MG63 (cell line): Measurements from ENCODE around the gene SRM. TPM values are rescaled to one million over a fixed set of nuclear protein-coding genes. Genes with fewer than 3 reads are reported as not detected.
"Not testable (repeated sequence)": the region's sequence is repeated elsewhere in the genome, so short reads cannot be mapped to it uniquely, and the experiment has no call there.

ENCODE experiments used
- DNase-seq: peaks from one replicate; pipeline ENCODE4 v3.0.0-alpha.2; 2020
- H3K27me3 ChIP-seq: fragments of 250-450 bp; sonication (Bioruptor Pico); 2 replicates; pipeline ENCODE4 v1.5.1; 2020; ENCODE audit warnings: mild to moderate bottlenecking, moderate library complexity
- H3K36me3 ChIP-seq: fragments of 250-450 bp; sonication (Bioruptor Pico); 2 replicates; pipeline ENCODE4 v1.5.1; 2020; ENCODE audit warnings: mild to moderate bottlenecking, moderate library complexity
- H3K4me3 ChIP-seq: fragments of 250-450 bp; sonication (Bioruptor Pico); 2 replicates; pipeline ENCODE4 v1.5.1; 2020; ENCODE audit warnings: mild to moderate bottlenecking, moderate library complexity
- H3K9me3 ChIP-seq: fragments of 250-450 bp; sonication (Bioruptor Pico); 2 replicates; pipeline ENCODE4 v1.5.1; 2020; ENCODE audit warnings: mild to moderate bottlenecking, moderate library complexity
- total RNA-seq: library from RNA; depleted of rRNA; stranded (reverse); fragments of >200 nt; shearing (Covaris generic); gene quantifications from 2 replicates; pipeline ENCODE4 v1.2.3, GENCODE V29; 2014; ENCODE audit warnings: low replicate concordance

SRM gene
- total RNA-seq, 1 experiment from 2014 or later: 39.3 TPM

DNA sequence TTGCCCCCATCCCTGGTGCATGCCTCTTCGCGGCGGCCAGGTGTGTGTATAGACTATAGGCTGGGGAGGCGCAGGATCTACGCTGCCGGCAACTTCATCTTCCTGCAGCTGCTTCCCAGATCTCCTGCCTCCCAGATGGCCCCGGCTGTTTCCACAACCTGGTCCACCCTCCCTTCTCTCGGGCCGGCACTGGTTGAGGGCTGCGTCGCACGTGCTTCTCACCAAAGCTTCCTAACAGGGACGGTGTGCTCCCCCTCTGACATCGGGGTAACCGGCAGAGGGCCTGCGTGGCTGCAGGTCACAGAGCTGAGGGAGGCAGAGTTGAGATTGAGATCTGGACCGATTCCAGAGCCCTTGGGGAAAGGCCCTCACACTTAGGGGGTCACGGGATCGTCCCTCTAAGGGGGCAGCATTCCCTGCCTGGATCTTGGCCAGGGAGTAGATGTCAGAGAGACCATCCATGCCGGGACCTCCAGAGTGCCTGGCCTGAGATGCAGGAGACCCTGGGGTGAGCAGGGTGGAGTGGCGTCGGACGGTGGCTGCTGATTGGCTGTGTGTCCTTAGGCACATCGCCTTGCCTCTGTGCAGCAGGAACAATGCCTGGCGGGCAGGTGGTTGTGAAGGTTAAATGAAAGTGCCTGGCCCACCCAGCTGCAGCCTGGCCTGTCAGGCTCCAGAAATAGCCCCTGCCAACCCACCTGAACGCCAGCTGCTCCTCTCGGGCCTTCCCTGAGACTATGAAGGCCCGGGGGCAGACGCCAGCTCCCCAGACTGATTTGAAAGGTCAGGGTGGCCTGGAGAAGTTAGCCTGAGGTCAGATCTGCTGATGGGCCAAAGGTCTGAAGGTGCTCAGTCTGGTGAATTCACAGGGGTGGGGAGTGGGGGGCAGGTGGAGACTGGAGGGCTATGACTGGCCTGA is 6.7 kb downstream of the SRM start:
- no peak for DNase-seq
- Histone ChIP-seq H3K36me3 (peaks cover 22% of the 10 kb centered on the region), H3K27me3 (no peaks in the 10 kb centered on the region), H3K4me3 (no peak overlapping the region), H3K9me3 (no peaks in the 10 kb centered on the region)

DNA sequence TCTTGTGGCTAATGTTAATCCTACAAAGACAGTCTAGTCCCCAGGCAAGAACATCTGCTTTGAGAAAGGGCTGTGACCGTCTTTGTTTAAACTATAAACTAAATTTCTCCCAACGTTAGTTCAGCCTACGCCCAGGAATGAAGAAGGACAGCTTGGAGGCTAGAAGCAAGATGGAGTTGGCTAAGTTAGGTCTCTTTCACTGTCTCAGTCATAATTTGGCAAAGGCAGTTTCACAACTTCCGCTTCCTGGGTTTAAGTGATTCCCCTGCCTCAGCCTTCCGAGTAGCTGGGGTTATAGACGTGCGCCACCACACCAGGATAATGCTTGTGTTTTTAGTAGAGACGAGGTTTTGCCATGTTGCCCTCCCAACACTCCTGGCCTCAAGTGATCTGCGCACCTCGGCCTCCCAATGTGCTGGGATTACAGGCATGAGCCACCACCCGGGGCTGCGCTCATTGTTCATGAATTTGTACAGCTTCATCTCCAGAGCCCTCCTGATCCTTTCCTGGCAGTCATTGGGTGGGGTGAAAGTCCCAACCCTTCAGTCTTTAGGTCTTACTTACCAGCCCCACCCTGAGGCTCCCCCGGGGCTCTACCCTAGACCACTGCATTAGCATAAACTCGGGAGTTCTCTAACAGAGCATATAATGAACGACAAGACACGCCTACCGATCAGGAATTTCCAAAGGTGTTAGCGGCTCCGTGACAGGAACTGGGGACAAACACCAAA is 7.9 kb downstream of the SRM start:
- H3K9me3 ChIP-seq: no peaks in the 10 kb centered on the region
- H3K36me3 ChIP-seq: peaks cover 14% of the 10 kb centered on the region
- DNase-seq: no peak
- H3K4me3 ChIP-seq: no peak overlapping the region
- no peaks in the 10 kb centered on the region for H3K27me3 ChIP-seq

DNA sequence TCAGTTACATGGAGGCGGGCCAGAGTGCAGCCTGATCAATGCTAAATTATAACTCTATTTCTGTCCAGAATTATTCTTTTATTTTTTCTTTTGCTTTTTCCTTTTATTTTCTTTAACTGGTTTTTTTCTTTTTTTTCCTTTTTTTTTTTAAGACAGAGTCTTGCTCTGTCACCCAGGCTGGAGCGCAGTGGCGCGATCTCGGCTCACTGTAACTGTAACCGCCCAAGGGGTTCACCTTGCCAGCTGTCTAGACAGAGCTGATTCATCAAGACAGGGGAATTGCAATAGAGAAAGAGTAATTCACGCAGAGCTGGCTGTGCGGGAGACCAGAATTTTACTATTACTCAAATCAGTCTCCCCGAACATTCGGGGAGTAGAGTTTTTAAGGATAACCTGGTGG is 8.7 kb downstream of the SRM start:
- H3K4me3 ChIP-seq, H3K9me3 ChIP-seq, DNase-seq, H3K36me3 ChIP-seq, H3K27me3 ChIP-seq: not testable (repeated sequence)

DNA sequence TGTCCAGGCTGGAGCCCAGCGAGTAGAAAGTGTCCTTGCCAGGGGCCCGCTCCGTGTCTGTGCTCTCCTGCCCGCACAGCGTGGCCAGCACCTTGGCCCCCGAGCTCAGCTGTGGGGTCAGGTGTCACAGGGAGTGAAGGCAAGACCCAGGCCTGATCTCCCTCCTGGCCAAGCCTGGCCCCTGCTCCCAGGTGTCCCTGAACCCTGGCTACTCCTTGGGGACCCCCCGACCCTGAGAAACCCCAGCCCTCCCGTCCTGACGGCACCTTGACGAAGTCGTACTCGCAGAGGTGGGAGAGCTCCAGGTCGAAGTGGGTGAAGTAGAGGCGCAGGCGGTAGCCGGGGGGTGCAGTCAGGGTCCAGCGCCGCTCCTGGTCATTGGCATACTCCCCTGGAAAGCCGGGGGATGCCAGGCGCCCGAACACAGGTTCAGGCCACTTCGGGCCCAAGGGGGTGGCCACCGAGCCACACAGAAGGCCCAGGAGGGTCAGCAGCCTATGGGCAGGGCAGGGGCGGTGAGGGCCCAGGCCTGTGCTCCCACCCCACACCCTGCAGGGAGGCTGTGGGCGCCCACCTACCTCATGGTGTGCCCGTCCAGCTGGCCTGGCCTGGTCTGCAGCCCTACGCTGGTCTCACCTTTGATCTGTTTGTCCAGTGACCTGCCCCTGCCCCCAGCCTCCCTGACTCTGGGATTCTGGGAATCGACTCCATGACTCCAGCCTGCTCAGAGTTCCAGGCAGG is 13.0 kb downstream of the SRM start, which contains the start of gene MASP2:
MASP2 (minus strand) TSS at position 615 of the 741 bp plus-strand sequence; CDS start at position 583, 32 bp downstream.
- no peak for DNase-seq
- no peaks in the 10 kb centered on the region for H3K27me3 ChIP-seq
- no peaks in the 10 kb centered on the region for H3K9me3 ChIP-seq
- H3K4me3 ChIP-seq: no peak within 1 kb of the TSS
- H3K36me3 ChIP-seq: no peaks in the 10 kb centered on the region

DNA sequence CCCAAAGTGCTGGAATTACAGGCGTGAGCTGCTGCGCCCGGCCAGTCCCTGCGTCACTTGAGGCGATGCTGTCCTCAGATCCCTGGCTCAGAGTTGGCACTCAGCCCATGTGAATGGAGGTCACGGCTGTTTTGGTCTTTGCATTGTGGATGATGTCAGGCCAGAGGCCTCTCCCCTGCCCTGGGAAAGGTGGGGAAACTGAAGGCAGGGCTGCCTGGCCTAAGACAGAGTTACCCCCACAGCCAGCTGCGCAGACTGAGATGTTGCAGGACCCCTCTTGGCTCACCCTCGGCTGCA is 13.6 kb downstream of the SRM start:
- Histone ChIP-seq H3K27me3 (no peaks in the 10 kb centered on the region), H3K36me3 (no peaks in the 10 kb centered on the region), H3K4me3 (no peak overlapping the region), H3K9me3 (no peaks in the 10 kb centered on the region)
- DNase-seq: no peak

DNA sequence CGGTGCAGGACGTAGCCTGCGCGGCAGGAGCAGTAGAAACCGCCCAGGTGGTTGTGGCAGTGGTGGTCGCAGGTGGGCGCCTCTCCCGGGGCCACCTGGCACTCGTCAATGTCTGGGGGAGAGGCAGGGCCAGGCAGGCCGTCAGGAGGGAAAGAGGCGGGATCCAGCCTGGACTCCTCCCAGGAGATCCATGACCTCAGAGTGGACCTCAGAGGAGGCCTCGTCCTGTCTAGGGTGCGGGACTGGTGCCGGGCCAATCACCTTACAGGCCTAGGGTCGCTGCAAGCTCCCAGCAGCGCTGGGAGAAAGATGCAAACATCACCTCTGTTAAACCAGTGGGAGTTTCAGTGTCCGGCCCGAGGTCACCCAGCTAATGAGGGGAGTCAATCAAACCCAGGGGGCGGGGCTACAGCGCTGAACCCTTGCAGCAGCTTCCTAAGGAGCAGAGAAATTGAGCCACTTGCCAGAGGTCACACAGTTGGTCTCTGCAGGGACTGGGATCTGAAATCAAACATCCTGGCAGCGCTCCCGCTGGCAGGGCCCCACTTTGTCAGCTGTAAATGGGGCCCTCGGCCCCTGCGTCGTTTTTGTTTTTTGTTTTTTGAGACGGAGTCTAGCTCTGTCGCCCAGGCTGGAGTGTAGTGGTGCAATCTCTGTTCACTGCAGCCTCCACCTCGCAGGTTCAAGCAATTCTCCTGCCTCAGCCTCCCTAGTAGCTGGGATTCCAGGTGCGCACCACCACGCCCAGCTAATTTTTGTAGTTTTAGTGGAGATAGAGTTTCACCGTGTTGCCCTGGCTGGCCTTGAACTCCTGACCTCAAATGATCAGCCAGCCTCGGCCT is 14.2 kb downstream of the SRM start:
- no peaks in the 10 kb centered on the region for H3K36me3 ChIP-seq
- no peak for DNase-seq
- H3K9me3 ChIP-seq: no peaks in the 10 kb centered on the region
- no peak overlapping the region for H3K4me3 ChIP-seq
- no peaks in the 10 kb centered on the region for H3K27me3 ChIP-seq

DNA sequence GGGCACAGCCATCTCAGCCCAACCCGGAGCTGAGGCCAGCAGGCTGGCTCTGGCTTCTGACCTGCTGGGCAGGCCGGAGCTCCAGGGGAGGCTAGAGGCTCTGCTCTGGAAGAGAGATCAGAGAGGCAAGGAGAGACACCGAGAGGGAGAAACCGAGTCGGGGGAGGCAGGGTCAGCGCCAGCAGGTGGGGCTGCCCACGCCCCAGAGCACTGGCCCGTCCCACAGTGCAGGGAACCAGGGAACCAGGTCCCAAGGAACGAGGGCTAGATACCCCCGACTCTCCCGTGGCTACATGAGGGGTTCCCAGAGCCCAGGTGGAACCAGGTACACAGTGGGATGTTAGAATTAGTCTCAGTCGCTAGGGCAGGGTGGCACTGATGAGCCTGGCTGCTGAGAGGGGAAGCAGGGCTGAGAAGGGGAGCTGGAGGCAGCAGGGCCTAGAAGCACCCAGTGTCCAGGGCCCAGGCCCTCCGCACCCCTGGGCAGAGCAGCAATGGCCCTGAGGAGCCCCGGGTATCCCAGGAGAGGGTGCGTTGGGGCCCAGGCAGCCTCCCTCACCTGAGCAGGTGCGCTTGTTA is 14.9 kb downstream of the SRM start:
- no peaks in the 10 kb centered on the region for H3K27me3 ChIP-seq
- no peak overlapping the region for H3K4me3 ChIP-seq
- H3K36me3 ChIP-seq: no peaks in the 10 kb centered on the region
- no peak for DNase-seq
- no peaks in the 10 kb centered on the region for H3K9me3 ChIP-seq

DNA sequence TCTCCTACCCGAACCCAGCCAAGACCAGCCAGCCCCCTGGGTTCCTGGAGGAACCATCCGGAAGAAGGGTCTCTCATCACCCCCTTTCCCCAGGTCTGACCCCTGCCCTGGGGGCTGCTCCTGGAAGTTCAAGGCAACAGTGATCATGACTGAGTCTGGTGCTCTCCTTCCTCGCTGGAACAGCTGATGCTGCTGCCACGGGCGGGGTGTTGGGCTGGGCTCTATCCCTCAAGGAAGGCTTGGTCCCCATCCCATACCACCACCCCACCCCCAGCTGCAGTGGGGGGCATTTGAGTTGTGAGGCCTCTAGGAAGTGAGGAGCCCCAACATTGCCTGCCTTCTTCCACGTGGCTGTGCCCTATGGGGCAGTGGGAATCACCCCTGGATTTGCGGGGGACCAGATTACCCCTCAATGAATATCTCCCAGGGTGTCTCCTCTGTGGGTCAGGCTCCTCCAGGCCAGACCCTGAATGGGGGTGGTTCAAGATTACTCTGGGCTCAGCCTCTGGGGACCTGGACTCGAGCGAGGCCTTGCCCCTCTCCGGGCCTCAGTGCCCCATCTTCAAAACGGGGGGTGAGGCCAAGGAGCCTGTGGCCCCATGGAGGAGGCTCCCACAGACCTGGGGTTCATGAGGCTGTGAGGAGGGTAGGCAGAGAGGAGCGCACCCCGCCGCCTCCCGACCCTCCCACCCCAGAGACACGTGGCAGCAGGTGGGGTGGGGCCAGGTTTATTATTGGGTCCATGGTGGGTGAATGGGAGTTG is 15.6 kb downstream of the SRM start:
- Histone ChIP-seq H3K36me3 (no peaks in the 10 kb centered on the region), H3K4me3 (no peak overlapping the region), H3K9me3 (no peaks in the 10 kb centered on the region), H3K27me3 (no peaks in the 10 kb centered on the region)
- DNase-seq: no peak

DNA sequence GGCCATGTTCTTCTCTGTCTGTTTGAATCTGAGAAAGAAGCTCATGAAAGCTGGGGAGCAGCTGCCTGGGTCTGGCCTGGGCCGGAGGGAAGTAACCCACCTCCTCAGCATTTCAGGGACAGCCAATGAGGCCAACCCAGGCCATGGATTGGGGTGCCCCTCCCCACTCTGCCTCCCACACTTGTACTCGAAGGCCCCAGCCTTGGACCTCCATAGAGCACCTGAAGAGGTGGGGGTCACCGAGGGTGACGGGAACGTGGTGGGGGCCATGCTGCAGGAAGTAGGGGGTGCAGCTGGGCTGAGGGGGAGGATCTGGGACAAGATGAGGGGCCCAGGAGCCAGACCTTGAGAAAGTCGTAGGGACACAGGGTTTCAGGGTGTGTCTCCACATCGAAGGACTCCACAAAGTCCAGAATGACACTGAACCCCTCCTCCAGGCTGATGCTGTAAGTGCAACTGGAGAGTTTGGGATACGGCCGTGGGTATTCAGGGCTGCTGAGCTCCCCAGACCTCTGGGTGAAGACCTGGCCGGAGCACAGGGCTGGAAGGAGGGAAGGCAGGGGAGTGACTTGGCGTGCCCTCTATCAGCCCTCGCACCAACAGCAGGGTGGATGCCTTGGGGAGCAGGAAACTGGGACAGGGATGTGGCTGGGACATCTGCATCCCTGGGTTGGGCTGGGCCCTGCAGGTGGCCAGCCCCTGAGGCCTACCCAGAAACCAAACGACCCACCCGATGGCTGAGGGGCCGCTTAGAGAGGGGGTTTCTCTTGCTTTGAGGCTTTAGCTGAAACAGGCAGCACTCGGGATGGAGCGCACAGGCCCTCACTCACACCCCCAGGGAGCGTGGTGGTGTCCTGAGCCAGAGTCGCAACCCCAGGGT is 16.6 kb downstream of the SRM start:
- no peaks in the 10 kb centered on the region for H3K36me3 ChIP-seq
- no peaks in the 10 kb centered on the region for H3K27me3 ChIP-seq
- no peak overlapping the region for H3K4me3 ChIP-seq
- no peaks in the 10 kb centered on the region for H3K9me3 ChIP-seq
- DNase-seq: no peak

DNA sequence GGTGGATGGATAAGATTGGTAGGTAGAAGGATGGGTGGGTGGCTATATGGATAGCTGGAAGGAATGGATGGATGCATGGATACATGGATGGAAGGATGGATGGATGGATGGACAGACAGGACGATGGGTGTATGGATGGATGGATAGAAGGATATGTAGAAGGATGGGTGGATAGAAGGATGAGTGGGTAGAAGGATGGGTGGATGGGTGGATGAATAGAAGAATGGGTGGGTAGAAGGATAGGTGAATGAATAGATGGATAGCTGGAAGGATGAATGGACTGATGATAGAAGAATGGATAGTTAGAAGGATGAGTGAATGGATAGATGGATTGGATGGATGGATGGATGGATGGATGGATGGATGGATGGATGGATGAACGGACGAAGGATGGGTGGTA is 17.8 kb downstream of the SRM start:
- DNase-seq: no peak
- Histone ChIP-seq H3K27me3 (0 out of 2 replicates have a peak, but pooled peaks cover 3% of the 10 kb centered on the region), H3K36me3 (no peaks in the 10 kb centered on the region), H3K4me3 (no peak overlapping the region), H3K9me3 (no peaks in the 10 kb centered on the region)

DNA sequence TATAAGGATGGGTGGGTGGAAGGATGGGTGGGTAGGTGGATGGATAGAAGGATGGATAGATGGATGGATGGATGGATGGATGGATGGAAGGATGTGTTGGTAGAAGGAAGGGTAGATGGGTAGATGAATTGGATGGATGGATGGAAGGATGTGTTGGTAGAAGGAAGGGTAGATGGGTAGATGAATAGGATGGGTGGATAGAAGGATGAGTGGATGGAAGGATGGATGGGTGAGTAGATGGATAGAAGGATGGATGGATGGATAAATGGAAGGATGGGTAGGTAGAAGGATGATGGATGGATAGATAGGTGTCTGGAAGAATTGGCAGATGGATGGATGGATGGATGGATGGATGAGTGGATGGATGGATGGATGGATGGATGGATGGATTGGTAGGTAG is 18.8 kb downstream of the SRM start:
- DNase-seq: no peak
- no peak overlapping the region for H3K4me3 ChIP-seq
- H3K27me3 ChIP-seq: 0 out of 2 replicates have a peak, but pooled peaks cover 3% of the 10 kb centered on the region
- no peaks in the 10 kb centered on the region for H3K36me3 ChIP-seq
- no peaks in the 10 kb centered on the region for H3K9me3 ChIP-seq

DNA sequence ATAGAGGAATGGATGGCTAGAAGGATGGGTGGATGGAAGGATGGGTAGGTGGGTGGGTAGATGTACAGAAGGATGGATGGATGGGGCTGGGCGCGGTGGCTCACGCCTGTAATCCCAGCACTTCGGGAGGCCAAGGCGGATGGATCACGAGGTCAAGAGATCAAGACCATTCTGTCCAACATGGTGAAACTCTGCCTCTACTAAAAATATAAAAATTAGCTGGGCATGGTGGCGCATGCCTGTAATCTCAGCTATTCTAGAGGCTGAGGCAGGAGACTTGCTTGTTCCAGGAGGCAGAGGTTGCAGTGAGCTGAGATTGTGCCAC is 19.8 kb downstream of the SRM start:
- not testable (repeated sequence) for H3K27me3 ChIP-seq, H3K4me3 ChIP-seq, H3K9me3 ChIP-seq, H3K36me3 ChIP-seq, DNase-seq

DNA sequence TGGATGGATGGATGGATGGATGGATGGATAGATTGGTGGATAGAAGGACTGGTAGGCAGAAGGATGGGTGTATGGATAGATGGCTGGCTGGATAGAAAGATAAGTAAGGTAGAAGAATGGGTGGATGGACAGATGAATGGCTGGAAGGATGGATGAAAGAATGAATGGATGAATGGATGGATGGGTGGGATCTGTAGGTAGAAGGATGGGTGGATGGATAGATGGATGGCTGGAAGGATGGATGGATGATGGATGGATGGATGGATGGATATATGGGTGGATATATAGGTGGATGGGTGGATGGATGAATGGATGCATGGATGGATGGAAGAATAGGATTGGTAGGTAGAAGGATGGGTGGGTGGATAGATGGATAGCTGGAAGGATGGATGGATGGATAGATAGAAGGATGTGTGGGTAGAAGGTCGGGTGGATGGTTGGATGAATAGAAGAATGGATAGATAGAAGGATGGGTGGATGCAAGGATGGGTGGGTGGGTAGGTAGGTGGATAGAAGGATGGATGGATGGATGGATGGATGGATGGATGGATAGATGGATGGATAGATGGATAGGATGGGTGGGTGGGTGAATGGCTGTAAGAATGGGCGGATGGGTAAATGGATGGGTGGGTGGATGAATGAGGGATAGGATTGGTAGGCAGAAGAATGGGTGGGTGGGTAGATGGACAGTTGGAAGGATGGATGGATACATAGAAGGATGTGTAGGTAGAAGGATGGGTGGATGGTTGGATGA is 20.3 kb downstream of the SRM start:
- Histone ChIP-seq H3K27me3 (0 out of 2 replicates have a peak, but pooled peaks cover 3% of the 10 kb centered on the region), H3K4me3 (no peak overlapping the region), H3K9me3 (no peaks in the 10 kb centered on the region), H3K36me3 (no peaks in the 10 kb centered on the region)
- no peak for DNase-seq

DNA sequence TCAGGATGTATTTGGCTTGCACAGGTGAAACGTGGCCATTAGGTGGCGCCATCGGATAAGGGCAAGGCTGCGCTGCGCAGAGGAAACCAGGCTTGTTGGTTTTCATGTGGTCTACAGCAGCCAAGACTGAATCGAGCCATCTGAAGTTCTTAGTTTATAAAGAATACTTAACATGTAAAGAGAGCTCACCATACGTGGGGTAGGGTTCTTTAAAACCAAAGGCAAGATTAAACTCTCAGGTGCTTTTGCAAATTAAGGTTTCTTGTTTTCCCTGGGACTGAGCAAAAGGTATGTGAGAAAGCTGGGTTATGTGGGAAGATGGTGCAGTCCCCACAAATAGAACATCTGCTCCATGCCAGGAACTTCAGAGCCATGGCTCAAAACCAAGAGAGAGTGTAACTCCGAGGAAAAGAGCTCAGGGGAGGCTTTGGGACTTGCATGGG is 22.1 kb downstream of the SRM start:
- H3K4me3 ChIP-seq: no peak overlapping the region
- DNase-seq: peak; percentile 60
- no peaks in the 10 kb centered on the region for H3K9me3 ChIP-seq
- no peaks in the 10 kb centered on the region for H3K36me3 ChIP-seq
- 0 out of 2 replicates have a peak, but pooled peaks cover 3% of the 10 kb centered on the region for H3K27me3 ChIP-seq
